H1 (cell line): ENCODE results near the gene ISX. TPM values are rescaled to one million over a fixed set of nuclear protein-coding genes. Genes with fewer than 3 reads are reported as not detected.
A peak's percentile ranks its signal among the peaks of the same experiment; 100 is the strongest.

ENCODE experiments used
- CTCF ChIA-PET: fragments of 300-600 bp; sonication (Branson Sonifier 250); formaldehyde crosslinking; loops from one replicate; lab custom pipeline; 2021; ENCODE audit not compliant: partially characterized antibody; lab: Charles Lee
- POLR2A ChIA-PET: fragments of 300-600 bp; sonication (Branson Sonifier 250); formaldehyde crosslinking; loops from one replicate; lab custom pipeline; 2021; ENCODE audit warnings: inconsistent platforms; ENCODE audit not compliant: partially characterized antibody; lab: Charles Lee
- DNase-seq, 2 experiments: peaks; one replicate each; pipeline versions ENCODE4 v3.0.0 to v3.0.0-alpha.2; 2010 to 2022; ENCODE audit warnings: low spot score in 2 of 2, low read depth in 1 of 2, mixed read lengths in 1 of 2
- FAIRE-seq: peaks from 2 replicates; lab custom pipeline; 2011; peaks lifted over from hg19 to GRCh38; lab: Jason Lieb, UNC
- H2AFZ ChIP-seq: 2 replicates; pipeline ENCODE4 v1.8.1; 2012; ENCODE audit warnings: low read length, inconsistent platforms
- H2AK5ac ChIP-seq: 2 replicates; pipeline ENCODE4 v1.6.1; 2013; ENCODE audit warnings: low read depth, low read length
- H2BK120ac ChIP-seq: replicated peaks from 2 replicates; pipeline ENCODE3; 2013; ENCODE audit warnings: low read depth, low read length, inconsistent platforms
- H2BK12ac ChIP-seq: 2 replicates; pipeline ENCODE4 v1.6.1; 2013; ENCODE audit warnings: low read depth, low read length
- H2BK15ac ChIP-seq: 2 replicates; pipeline ENCODE4 v1.6.1; 2013; ENCODE audit warnings: low read length
- H2BK20ac ChIP-seq: 2 replicates; pipeline ENCODE4 v1.6.1; 2013; ENCODE audit warnings: low read length
- H2BK5ac ChIP-seq: 2 replicates; pipeline ENCODE4 v1.6.1; 2013; ENCODE audit warnings: low read depth, low read length
- H3K14ac ChIP-seq: 2 replicates; pipeline ENCODE4 v1.6.1; 2013; ENCODE audit warnings: inconsistent platforms; ENCODE audit not compliant: insufficient read length
- H3K18ac ChIP-seq: 2 replicates; pipeline ENCODE4 v1.6.1; 2013; ENCODE audit warnings: low read length; ENCODE audit errors: extremely low read depth
- H3K23ac ChIP-seq: 2 replicates; pipeline ENCODE4 v1.6.1; 2013; ENCODE audit warnings: inconsistent platforms; ENCODE audit not compliant: insufficient read length
- H3K23me2 ChIP-seq: 2 replicates; pipeline ENCODE4 v1.6.1; 2013; ENCODE audit warnings: low read depth, low read length
- H3K27ac ChIP-seq: 2 replicates; pipeline ENCODE4 v1.6.1; 2011; ENCODE audit warnings: low read depth, low read length, inconsistent platforms
- H3K27me3 ChIP-seq, 4 experiments: replicated peaks in 1 of 4; 1 replicate in 1 of 4; 2 replicates in 3 of 4; pipeline versions ENCODE4 v1.6.1 to v1.8.1; 2011 to 2013; ENCODE audit warnings: low read length in 3 of 4, mild to moderate bottlenecking in 3 of 4, inconsistent platforms in 2 of 4, mixed read lengths in 2 of 4, moderate library complexity in 1 of 4; ENCODE audit not compliant: control insufficient read depth in 3 of 4, insufficient read depth in 3 of 4; ENCODE audit errors: extremely low read depth in 1 of 4
- H3K36me3 ChIP-seq, 4 experiments: 2 replicates each; pipeline versions ENCODE4 v1.6.1 to v1.8.1; 2011 to 2013; ENCODE audit warnings: mild to moderate bottlenecking in 4 of 4, low read length in 3 of 4, moderate library complexity in 2 of 4, control low read depth in 1 of 4, inconsistent platforms in 1 of 4; ENCODE audit not compliant: insufficient read depth in 4 of 4, control insufficient read depth in 2 of 4
- H3K4ac ChIP-seq: replicated peaks from 2 replicates; pipeline ENCODE3; 2013; ENCODE audit warnings: low read length, low read depth, mixed read lengths, inconsistent platforms; ENCODE audit not compliant: insufficient read length
- H3K4me1 ChIP-seq, 4 experiments: replicated peaks in 1 of 4; 1 replicate in 1 of 4; 2 replicates in 3 of 4; pipeline versions ENCODE4 v1.6.1 to v1.8.1; 2011 to 2013; ENCODE audit warnings: low read length in 3 of 4, inconsistent platforms in 2 of 4, mixed read lengths in 1 of 4; ENCODE audit not compliant: insufficient read depth in 4 of 4, control insufficient read depth in 3 of 4
- H3K4me2 ChIP-seq, 2 experiments: 2 replicates each; pipeline versions ENCODE4 v1.6.1 to v1.8.1; 2011 to 2013; ENCODE audit warnings: low read depth in 2 of 2, low read length in 2 of 2, control low read depth in 1 of 2, inconsistent platforms in 1 of 2, mild to moderate bottlenecking in 1 of 2; ENCODE audit not compliant: insufficient read depth in 1 of 2
- H3K4me3 ChIP-seq, 4 experiments: fragments of 200-600, 300-600 bp in 1 of 4; sonication (generic), shearing (Covaris generic), sonication (Bioruptor Twin) in 1 of 4; 2 replicates each; pipeline versions ENCODE4 v1.5.1 to v1.8.1; 2011 to 2016; ENCODE audit warnings: low read length in 4 of 4, low read depth in 3 of 4, control low read depth in 2 of 4, inconsistent platforms in 2 of 4, mild to moderate bottlenecking in 2 of 4, mixed read lengths in 1 of 4, moderate library complexity in 1 of 4; ENCODE audit not compliant: insufficient read depth in 2 of 4; ENCODE audit errors: extremely low read depth in 1 of 4
- H3K56ac ChIP-seq: replicated peaks from 2 replicates; pipeline ENCODE3; 2013; ENCODE audit warnings: low read depth, mild to moderate bottlenecking, mixed read lengths, low read length, inconsistent platforms; ENCODE audit not compliant: insufficient read length
- H3K79me1 ChIP-seq: 2 replicates; pipeline ENCODE4 v1.6.1; 2013; ENCODE audit warnings: low read depth, low read length, control low read depth
- H3K79me2 ChIP-seq, 2 experiments: 2 replicates each; pipeline versions ENCODE4 v1.6.1 to v1.8.1; 2012 to 2013; ENCODE audit warnings: low read length in 2 of 2, mild to moderate bottlenecking in 2 of 2, inconsistent platforms in 1 of 2; ENCODE audit not compliant: insufficient read depth in 2 of 2, control insufficient read depth in 1 of 2
- H3K9ac ChIP-seq, 4 experiments: replicated peaks in 1 of 4; 1 replicate in 1 of 4; 2 replicates in 3 of 4; pipeline versions ENCODE4 v1.6.1 to v1.8.1; 2011 to 2013; ENCODE audit warnings: low read depth in 3 of 4, low read length in 3 of 4, control low read depth in 2 of 4, mild to moderate bottlenecking in 2 of 4, moderate library complexity in 2 of 4, inconsistent platforms in 1 of 4; ENCODE audit errors: extremely low read depth in 1 of 4
- H3K9me3 ChIP-seq, 2 experiments: 2 replicates each; pipeline versions ENCODE4 v1.6.1 to v1.8.1; 2012 to 2013; ENCODE audit warnings: mild to moderate bottlenecking in 2 of 2, moderate library complexity in 2 of 2, control low read depth in 1 of 2, inconsistent platforms in 1 of 2, low read depth in 1 of 2, low read length in 1 of 2, mixed read lengths in 1 of 2; ENCODE audit not compliant: insufficient read depth in 2 of 2
- H4K20me1 ChIP-seq, 2 experiments: replicated peaks in 1 of 2; 2 replicates each; pipeline versions ENCODE3 to v1.8.1; 2011 to 2013; ENCODE audit warnings: inconsistent platforms in 2 of 2, low read length in 2 of 2, mild to moderate bottlenecking in 1 of 2; ENCODE audit not compliant: insufficient read depth in 2 of 2, control insufficient read depth in 1 of 2
- H4K5ac ChIP-seq: 2 replicates; pipeline ENCODE4 v1.6.1; 2013; ENCODE audit warnings: low read length, low read depth, mixed read lengths, inconsistent platforms; ENCODE audit not compliant: insufficient read length
- H4K8ac ChIP-seq: 2 replicates; pipeline ENCODE4 v1.8.0; 2013; ENCODE audit warnings: mild to moderate bottlenecking, moderate library complexity, low read length, inconsistent platforms; ENCODE audit not compliant: insufficient read depth; ENCODE audit errors: extremely low read depth
- H4K91ac ChIP-seq: replicated peaks from 2 replicates; pipeline ENCODE3; 2013; ENCODE audit warnings: low read length, mixed read lengths, inconsistent platforms; ENCODE audit not compliant: insufficient read length
- GABPA ChIP-seq: IDR thresholded peaks from 2 replicates; pipeline ENCODE4 v1.6.1; 2011; ENCODE audit warnings: mild to moderate bottlenecking, low read length, moderate library complexity, borderline replicate concordance; ENCODE audit not compliant: insufficient read depth
- KDM1A ChIP-seq: fragments of 200-600, 300-600 bp; sonication (generic); IDR thresholded peaks from 2 replicates; pipeline ENCODE4 v1.7.1; 2016; ENCODE audit warnings: mild to moderate bottlenecking, low read length, borderline replicate concordance
- YY1 ChIP-seq: IDR thresholded peaks from 2 replicates; pipeline ENCODE4 v1.6.1; 2011; ENCODE audit warnings: low read depth, mild to moderate bottlenecking, low read length
- WGBS, 2 experiments: shearing (Covaris generic) in 1 of 2; methylation state at CpG; one replicate each; pipeline versions ENCODE4 v1.1.6 to v1.1.7; 2013 to 2015; ENCODE audit warnings: low lambda C conversion rate in 2 of 2, mixed read lengths in 2 of 2, inconsistent platforms in 1 of 2, low coverage in 1 of 2, missing lambda C conversion rate in 1 of 2; ENCODE audit not compliant: insufficient replicate concordance in 2 of 2, insufficient coverage in 1 of 2, insufficient read length in 1 of 2; ENCODE audit errors: extremely low coverage in 1 of 2, missing lambda C conversion rate in 1 of 2; 5-methylcytosine and 5-hydroxymethylcytosine counted together
- polyA plus RNA-seq, 7 experiments: library from polyadenylated mRNA; depleted of rRNA in 3 of 7; stranded (reverse) in 5 of 7; unstranded in 2 of 7; fragments of >200 nt in 5 of 7; fragments of 200-250 nt in 2 of 7; gene quantifications; 1 replicate in 5 of 7; 2 replicates in 1 of 7; 4 replicates in 1 of 7; pipeline versions ENCODE4 v1.2.1 to v1.2.3, GENCODE V29; 2011 to 2013; ENCODE audit warnings: missing spikeins in 2 of 7, mixed read lengths in 2 of 7
- total RNA-seq: library from RNA; stranded (reverse); fragmentation: NEBNext Ultra II Directional; extraction: Animal tissue kit (Norgen Biotek cat#: 25700); gene quantifications from 2 replicates; pipeline ENCODE4 v1.2.1, GENCODE V29; 2021

ISX gene
- total and polyA plus RNA-seq, 2 of the 8 experiments (the other 6 are each of a cell fraction or from before 2014, with no cell fraction given): not detected

DNA sequence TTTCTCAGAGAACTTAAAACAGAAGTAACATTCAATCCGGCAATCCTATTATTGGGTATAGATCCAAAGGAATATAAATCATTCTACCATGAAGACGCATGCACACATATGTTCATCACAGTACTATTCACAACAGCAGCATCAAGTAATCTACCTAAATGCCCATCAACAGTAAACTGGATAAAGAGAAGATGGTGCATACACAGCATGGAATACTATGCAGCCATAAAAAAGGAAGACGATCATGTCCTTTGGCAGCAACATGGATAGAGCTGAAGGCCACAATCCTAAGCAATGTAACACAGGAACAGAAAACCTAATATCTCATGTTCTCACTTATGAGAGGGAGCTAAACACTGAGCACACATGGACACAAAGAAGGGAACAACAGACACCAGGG, 6.3 kb upstream of the ISX start:
- H3K23ac ChIP-seq: no peak overlapping the region
- no peaks in the 10 kb centered on the region for H3K36me3 ChIP-seq
- H3K27ac ChIP-seq: no peak overlapping the region
- no peak for DNase-seq
- TF ChIP-seq GABPA (no peak), YY1 (no peak), KDM1A (peak; percentile 57; the same call in 1 of the 2 replicates)
- H3K4ac ChIP-seq: no peak overlapping the region
- H3K18ac ChIP-seq: no peak overlapping the region
- H2AFZ ChIP-seq: no peak overlapping the region
- CTCF ChIA-PET: interaction anchor here (0.8 to 1.3 kb wide), 3 partner anchors 16 to 91 kb away, joined by 3 to 5 read pairs (median 3); no protein-coding TSS in a partner anchor
- H3K4me2 ChIP-seq: no peak overlapping the region
- H2BK15ac ChIP-seq: no peak overlapping the region
- POLR2A ChIA-PET: no interaction called here
- no peaks in the 10 kb centered on the region for H4K20me1 ChIP-seq
- H3K56ac ChIP-seq: no peak overlapping the region
- no peak for FAIRE-seq
- H4K5ac ChIP-seq: no peak overlapping the region
- H2BK120ac ChIP-seq: no peak overlapping the region
- no peak overlapping the region for H2AK5ac ChIP-seq
- H2BK20ac ChIP-seq: no peak overlapping the region
- no peaks in the 10 kb centered on the region for H3K9me3 ChIP-seq
- no peaks in the 10 kb centered on the region; a peak in 1 of 7 replicates for H3K4me1 ChIP-seq
- WGBS, 2 experiments: 83% methylated on average over 3 of the region's 3 CpGs; no CpG with 5 or more reads in 1 of the 2 experiments
- no peaks in the 10 kb centered on the region for H3K79me2 ChIP-seq
- no peaks in the 10 kb centered on the region for H3K23me2 ChIP-seq
- no peak overlapping the region for H3K4me3 ChIP-seq
- no peak overlapping the region for H4K8ac ChIP-seq
- no peak overlapping the region for H2BK5ac ChIP-seq
- no peak overlapping the region for H3K9ac ChIP-seq
- no peaks in the 10 kb centered on the region for H3K79me1 ChIP-seq
- H3K14ac ChIP-seq: no peak overlapping the region
- no peak overlapping the region for H2BK12ac ChIP-seq
- no peaks in the 10 kb centered on the region for H3K27me3 ChIP-seq
- H4K91ac ChIP-seq: no peak overlapping the region
